Liver (tissue), 9 donors: ENCODE results near the gene NQO2. TPM values are rescaled to one million over a fixed set of nuclear protein-coding genes. Genes with fewer than 3 reads are reported as not detected.

Source experiments
- DNase-seq: peaks from one replicate; pipeline ENCODE4 v3.0.0-alpha.2; 2017; ENCODE audit warnings: low spot score
- H3K27ac ChIP-seq, 2 donors: one replicate each; pipeline ENCODE4 v1.7.0; 2013; ENCODE audit warnings: inconsistent platforms in 2 of 2, low read length in 2 of 2, control low read depth in 1 of 2, low read depth in 1 of 2, mild to moderate bottlenecking in 1 of 2
- H3K27me3 ChIP-seq, 4 donors: one replicate each; pipeline versions ENCODE4 v1.6.1 to v1.7.0; 2013; ENCODE audit warnings: low read length in 3 of 4, inconsistent platforms in 1 of 4, mild to moderate bottlenecking in 1 of 4, moderate library complexity in 1 of 4; ENCODE audit not compliant: control insufficient read depth in 4 of 4, insufficient read depth in 4 of 4
- H3K36me3 ChIP-seq, 4 donors: one replicate each; pipeline versions ENCODE4 v1.6.1 to v1.7.0; 2013; ENCODE audit warnings: low read length in 3 of 4, mild to moderate bottlenecking in 3 of 4, low read depth in 1 of 4, moderate library complexity in 1 of 4; ENCODE audit not compliant: control insufficient read depth in 4 of 4, insufficient read depth in 3 of 4
- H3K4me1 ChIP-seq, 4 donors: one replicate each; pipeline versions ENCODE4 v1.6.1 to v1.7.0; 2013; ENCODE audit warnings: low read length in 3 of 4, mild to moderate bottlenecking in 3 of 4, moderate library complexity in 1 of 4; ENCODE audit not compliant: control insufficient read depth in 4 of 4, insufficient read depth in 4 of 4
- H3K4me3 ChIP-seq, 3 donors: one replicate each; pipeline versions ENCODE4 v1.6.1 to v1.7.0; 2013; ENCODE audit warnings: low read length in 3 of 3, control low read depth in 1 of 3, low read depth in 1 of 3, mild to moderate bottlenecking in 1 of 3
- H3K9ac ChIP-seq, 2 donors: one replicate each; pipeline ENCODE4 v1.7.0; 2013; ENCODE audit warnings: low read length in 2 of 2, mild to moderate bottlenecking in 2 of 2, moderate library complexity in 2 of 2, control low read depth in 1 of 2, low read depth in 1 of 2
- H3K9me3 ChIP-seq, 4 donors: one replicate each; pipeline versions ENCODE4 v1.6.1 to v1.7.0; 2013; ENCODE audit warnings: low read length in 3 of 4; ENCODE audit not compliant: control insufficient read depth in 4 of 4
- EGR1 ChIP-seq, 2 donors: IDR thresholded peaks; 2 replicates each; pipeline ENCODE4 v1.6.1; 2016 to 2018; ENCODE audit warnings: antibody characterized with exemption in 2 of 2, low read depth in 2 of 2
- FOXA1 ChIP-seq: IDR thresholded peaks from 2 replicates; pipeline ENCODE4 v1.6.1; 2016; ENCODE audit warnings: antibody characterized with exemption
- GABPA ChIP-seq, 2 donors: IDR thresholded peaks in 1 of 2; conservative IDR thresholded peaks in 1 of 2; 2 replicates each; pipeline ENCODE4 v1.6.1; 2016; ENCODE audit warnings: antibody characterized with exemption in 2 of 2, mild to moderate bottlenecking in 1 of 2, moderate library complexity in 1 of 2
- HNF4A ChIP-seq, 2 donors: conservative IDR thresholded peaks; 2 replicates each; pipeline ENCODE4 v1.6.1; 2016; ENCODE audit warnings: antibody characterized with exemption in 2 of 2, mild to moderate bottlenecking in 2 of 2
- HNF4G ChIP-seq: IDR thresholded peaks from 2 replicates; pipeline ENCODE4 v1.6.1; 2016; ENCODE audit warnings: antibody characterized with exemption
- JUND ChIP-seq, 2 donors: IDR thresholded peaks; 2 replicates each; pipeline ENCODE4 v1.6.1; 2016; ENCODE audit warnings: antibody characterized with exemption in 2 of 2
- NR2F2 ChIP-seq: IDR thresholded peaks from 2 replicates; pipeline ENCODE4 v1.6.1; 2016; ENCODE audit warnings: antibody characterized with exemption
- RAD21 ChIP-seq, 2 donors: IDR thresholded peaks; 2 replicates each; pipeline ENCODE4 v1.6.1; 2016; ENCODE audit warnings: antibody characterized with exemption in 2 of 2, mild to moderate bottlenecking in 2 of 2
- RXRA ChIP-seq, 2 donors: IDR thresholded peaks; 2 replicates each; pipeline ENCODE4 v1.6.1; 2017 to 2018; ENCODE audit warnings: antibody characterized with exemption in 2 of 2, mild to moderate bottlenecking in 1 of 2
- SP1 ChIP-seq: IDR thresholded peaks from 2 replicates; pipeline ENCODE4 v1.6.1; 2018; ENCODE audit warnings: antibody characterized with exemption, mild to moderate bottlenecking
- TAF1 ChIP-seq: conservative IDR thresholded peaks from 2 replicates; pipeline ENCODE4 v1.6.1; 2016; ENCODE audit warnings: antibody characterized with exemption, mild to moderate bottlenecking
- YY1 ChIP-seq: IDR thresholded peaks from 2 replicates; pipeline ENCODE4 v1.6.1; 2016; ENCODE audit warnings: antibody characterized with exemption, mild to moderate bottlenecking
- ZBTB33 ChIP-seq: IDR thresholded peaks from 2 replicates; pipeline ENCODE4 v1.6.1; 2016; ENCODE audit warnings: antibody characterized with exemption
- WGBS: extraction: QIAGEN DNeasy Blood & Tissue Kit; methylation state at CpG from one replicate; pipeline ENCODE4 v1.1.7; 2013; 5-methylcytosine and 5-hydroxymethylcytosine counted together
- polyA plus RNA-seq, 2 donors: library from polyadenylated mRNA; stranded (reverse) in 1 of 2; unstranded in 1 of 2; fragments of 200-250 nt in 1 of 2; fragments of >200 nt in 1 of 2; fragmentation: Nextera tagmentation in 1 of 2; extraction: Ambion mirVana in 1 of 2; gene quantifications; one replicate each; pipeline versions ENCODE4 v1.2.1 to v1.2.3, GENCODE V29; 2013 to 2015
- total RNA-seq, 2 donors: library from RNA; depleted of rRNA; stranded (reverse); fragments of >200 nt; gene quantifications; one replicate each; pipeline ENCODE4 v1.2.3, GENCODE V29; 2014
- TF ChIP-seq, protein P1 (sequence below): IDR thresholded peaks from 2 replicates; pipeline ENCODE4 v1.6.1; 2016; ENCODE audit warnings: antibody characterized with exemption, mild to moderate bottlenecking
- TF ChIP-seq, protein P2 (sequence below): IDR thresholded peaks from 2 replicates; pipeline ENCODE4 v1.6.1; 2016; ENCODE audit warnings: antibody characterized with exemption
- TF ChIP-seq, protein P3 (sequence below): IDR thresholded peaks from 2 replicates; pipeline ENCODE4 v1.6.1; 2016; ENCODE audit warnings: antibody characterized with exemption
- donor health status: healthy.
- donor health status: healthy.
- donor health status: healthy.
- donor health status: healthy.
- donor health status: healthy.

Gene NQO2
- total and polyA plus RNA-seq, 4 donors: 11.5 to 127 (median 92.7) TPM

DNA sequence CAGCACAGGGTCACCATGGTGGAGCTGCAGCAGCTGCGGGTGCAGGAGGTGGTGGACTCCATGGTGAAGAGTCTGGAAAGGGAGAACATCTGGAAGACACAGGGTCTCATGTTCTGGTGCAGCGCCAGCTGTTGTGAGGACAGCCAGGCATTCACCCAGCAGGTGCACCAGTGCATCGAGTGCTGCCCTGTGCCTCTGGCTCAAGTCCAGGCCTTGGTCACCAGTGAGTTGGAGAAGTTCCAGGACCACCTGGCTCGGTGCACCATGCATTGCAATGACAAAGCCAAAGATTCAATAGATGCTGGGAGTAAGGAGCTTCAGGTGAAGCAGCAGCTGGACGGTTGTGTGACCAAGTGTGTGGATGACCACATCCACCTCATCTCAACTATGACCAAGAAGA lies 45.7 kb downstream of the NQO2 start (continued):
- TF ChIP-seq ZBTB33 (no peak), TAF1 (no peak)

- no peak overlapping the region for H3K9ac ChIP-seq
- H3K9me3 ChIP-seq: no peaks in the 10 kb centered on the region
- TF ChIP-seq FOXA1 (no peak), HNF4A (conservative IDR thresholded peaks at IDR 0.05) (no peak), RXRA (IDR thresholded peaks at IDR 0.05) (no peak), JUND (IDR thresholded peaks at IDR 0.05) (no peak), GABPA (IDR thresholded peaks at IDR 0.05 in 1 of 2, conservative IDR thresholded peaks at IDR 0.05 in 1 of 2) (no peak), RAD21 (IDR thresholded peaks at IDR 0.05) (no peak), NR2F2 (no peak), ZBTB33 (no peak), YY1 (no peak), EGR1 (IDR thresholded peaks at IDR 0.05; ENCODE audit: low read depth in 2 of 2) (no peak), SP1 (no peak), HNF4G (no peak)
- TF ChIP-seq, protein P1, sequence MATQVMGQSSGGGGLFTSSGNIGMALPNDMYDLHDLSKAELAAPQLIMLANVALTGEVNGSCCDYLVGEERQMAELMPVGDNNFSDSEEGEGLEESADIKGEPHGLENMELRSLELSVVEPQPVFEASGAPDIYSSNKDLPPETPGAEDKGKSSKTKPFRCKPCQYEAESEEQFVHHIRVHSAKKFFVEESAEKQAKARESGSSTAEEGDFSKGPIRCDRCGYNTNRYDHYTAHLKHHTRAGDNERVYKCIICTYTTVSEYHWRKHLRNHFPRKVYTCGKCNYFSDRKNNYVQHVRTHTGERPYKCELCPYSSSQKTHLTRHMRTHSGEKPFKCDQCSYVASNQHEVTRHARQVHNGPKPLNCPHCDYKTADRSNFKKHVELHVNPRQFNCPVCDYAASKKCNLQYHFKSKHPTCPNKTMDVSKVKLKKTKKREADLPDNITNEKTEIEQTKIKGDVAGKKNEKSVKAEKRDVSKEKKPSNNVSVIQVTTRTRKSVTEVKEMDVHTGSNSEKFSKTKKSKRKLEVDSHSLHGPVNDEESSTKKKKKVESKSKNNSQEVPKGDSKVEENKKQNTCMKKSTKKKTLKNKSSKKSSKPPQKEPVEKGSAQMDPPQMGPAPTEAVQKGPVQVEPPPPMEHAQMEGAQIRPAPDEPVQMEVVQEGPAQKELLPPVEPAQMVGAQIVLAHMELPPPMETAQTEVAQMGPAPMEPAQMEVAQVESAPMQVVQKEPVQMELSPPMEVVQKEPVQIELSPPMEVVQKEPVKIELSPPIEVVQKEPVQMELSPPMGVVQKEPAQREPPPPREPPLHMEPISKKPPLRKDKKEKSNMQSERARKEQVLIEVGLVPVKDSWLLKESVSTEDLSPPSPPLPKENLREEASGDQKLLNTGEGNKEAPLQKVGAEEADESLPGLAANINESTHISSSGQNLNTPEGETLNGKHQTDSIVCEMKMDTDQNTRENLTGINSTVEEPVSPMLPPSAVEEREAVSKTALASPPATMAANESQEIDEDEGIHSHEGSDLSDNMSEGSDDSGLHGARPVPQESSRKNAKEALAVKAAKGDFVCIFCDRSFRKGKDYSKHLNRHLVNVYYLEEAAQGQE: no peak
- TF ChIP-seq, protein P2, sequence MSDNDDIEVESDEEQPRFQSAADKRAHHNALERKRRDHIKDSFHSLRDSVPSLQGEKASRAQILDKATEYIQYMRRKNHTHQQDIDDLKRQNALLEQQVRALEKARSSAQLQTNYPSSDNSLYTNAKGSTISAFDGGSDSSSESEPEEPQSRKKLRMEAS: no peak
- TF ChIP-seq, protein P3, sequence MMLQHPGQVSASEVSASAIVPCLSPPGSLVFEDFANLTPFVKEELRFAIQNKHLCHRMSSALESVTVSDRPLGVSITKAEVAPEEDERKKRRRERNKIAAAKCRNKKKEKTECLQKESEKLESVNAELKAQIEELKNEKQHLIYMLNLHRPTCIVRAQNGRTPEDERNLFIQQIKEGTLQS: no peak
- no peaks in the 10 kb centered on the region for H3K27me3 ChIP-seq
- H3K27ac ChIP-seq: no peak overlapping the region
- H3K4me1 ChIP-seq: no peaks in the 10 kb centered on the region
- 71% methylated on average over 1 of the region's 1 CpG for WGBS
- H3K4me3 ChIP-seq: no peak overlapping the region
- no peak for DNase-seq
- no peaks in the 10 kb centered on the region for H3K36me3 ChIP-seq
Measured at GRCh38 chr6:3045777-3046176, 46.1 kb downstream of the NQO2 start.
